Measurements from ENCODE around the gene CAMK1D.
"Not testable (repeated sequence)": the region's sequence is repeated elsewhere in the genome, so short reads cannot be mapped to it uniquely, and the experiment has no call there.

Gene CAMK1D

DNA sequence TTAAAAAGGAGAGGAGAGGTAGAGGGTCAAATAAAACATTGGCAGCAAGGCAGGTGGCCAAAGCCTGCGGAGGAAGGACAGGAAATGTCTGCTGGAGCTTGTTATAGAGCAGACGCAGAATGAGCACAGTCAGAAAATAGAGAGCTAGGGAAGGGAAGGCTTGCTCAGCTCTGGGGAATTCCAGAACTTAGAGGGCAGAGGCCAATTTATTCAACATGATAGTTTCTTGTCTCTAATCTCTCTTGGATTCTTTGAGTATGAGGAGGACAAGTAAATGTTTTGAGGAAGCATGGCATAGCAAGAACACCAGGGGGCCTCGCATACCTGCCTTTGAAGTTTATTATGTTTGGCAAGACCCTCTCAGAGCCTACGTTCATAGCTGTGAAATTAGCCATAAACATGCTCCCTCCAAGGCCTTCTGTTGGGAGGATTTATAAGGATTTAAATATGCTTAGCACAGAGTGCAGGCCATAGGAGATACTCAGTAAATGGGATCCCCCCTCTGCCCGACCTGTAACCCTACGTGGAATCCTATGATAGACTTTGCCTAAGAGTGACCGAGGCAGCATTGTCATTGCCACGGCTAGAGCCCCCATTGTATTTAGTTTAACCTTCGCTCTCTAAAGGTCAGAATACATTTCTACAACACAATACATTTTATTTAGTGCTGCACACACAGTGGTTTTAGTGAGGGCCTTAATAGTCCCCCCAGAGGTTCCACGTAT, 358.3 kb downstream of the CAMK1D start:
- DNase-seq = no peak

DNA sequence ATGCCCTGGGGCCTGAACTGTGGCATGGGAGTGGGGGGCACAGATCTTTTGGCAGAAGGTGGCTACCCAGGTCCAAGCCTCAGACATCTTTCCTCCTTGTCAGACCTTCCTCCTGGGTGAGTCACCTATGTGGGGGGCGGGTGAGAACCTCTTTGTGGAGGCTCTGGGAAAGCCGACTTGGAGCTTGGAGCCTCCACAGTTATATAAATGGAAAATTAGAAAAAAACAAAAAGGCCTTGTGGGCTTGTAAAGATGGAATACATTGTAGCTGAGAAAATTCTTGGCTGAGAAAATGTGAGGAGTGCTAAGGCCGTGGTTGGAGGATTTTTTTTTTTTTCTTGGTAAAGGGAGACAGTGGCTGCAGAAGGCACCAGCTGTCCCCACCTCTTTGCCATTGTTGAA, 359.7 kb downstream of the CAMK1D start:
- no peak for DNase-seq

DNA sequence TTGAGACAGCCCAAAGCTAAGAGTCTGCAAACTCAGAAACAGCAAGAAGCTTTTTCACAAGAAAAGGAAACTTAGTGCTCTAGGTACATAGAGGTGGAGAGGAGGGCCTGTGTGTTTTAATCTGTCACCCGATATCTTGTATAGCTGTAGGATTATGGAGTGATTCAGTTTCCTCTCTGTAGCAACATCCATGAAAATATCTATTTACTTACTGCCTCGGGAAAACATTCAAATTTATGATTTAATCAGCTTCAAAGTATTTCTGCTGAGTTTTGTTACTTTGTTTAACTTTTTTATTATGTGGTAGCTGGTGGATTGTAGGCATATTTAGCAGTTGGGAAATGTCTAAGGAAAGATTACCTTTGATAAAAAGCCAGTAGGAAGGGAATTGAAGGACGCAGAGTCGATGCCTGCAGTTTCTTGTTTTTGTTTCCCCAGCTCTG, 360.2 kb downstream of the CAMK1D start:
- no peak for DNase-seq

DNA sequence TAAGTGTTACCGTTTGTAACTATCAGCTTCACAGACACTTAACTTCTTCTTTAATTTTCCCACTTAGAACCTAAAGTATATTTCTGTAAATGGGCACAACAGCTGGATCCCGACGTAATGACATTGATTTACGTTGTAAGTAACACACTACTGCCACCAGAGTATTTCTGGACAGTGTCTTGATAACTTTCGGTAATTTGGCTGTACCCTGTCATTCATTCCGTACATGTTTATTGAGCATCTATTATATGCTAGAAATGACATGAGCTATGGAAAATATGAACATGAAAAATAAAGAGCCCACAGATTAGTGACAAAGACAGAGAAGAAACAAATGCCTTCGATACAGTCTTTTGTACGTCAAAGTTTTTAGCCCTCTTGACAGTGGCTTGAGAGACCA, 360.8 kb downstream of the CAMK1D start:
- no peak for DNase-seq

DNA sequence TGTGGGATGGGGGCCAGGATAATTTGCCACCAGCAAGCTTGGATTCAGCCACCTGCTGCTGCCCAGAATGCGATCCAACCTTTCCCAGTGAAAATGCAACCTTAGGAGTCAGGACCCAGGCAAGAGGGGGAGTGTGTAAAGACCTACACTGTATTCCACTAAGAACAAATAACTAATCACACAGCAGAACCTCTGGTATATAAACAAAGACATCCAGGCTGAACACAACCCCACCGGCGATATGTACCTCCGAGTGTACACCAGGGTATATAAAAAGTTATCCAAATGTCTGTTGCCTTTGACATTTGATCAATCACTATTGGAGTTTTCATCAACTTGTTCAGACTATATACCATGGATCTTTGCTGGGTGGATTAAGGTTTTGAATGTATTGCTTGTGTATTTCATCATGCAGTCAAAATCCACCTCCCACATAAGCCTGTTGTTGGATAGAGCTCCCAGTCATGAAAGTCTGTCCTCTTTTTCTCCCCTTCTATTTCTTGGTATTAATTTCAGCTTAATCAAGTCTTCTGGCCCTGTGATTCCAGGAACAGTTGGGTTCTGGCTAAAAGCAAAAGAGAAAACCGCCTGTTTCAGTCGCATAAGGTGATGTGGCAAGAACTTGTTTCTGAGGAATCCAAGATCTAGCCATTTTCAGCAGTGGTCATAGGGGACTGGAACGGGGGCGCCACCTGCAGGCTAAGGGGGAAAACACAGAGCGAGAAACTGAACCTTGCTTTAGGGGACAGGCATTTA, 361.4 kb downstream of the CAMK1D start:
- peak; percentile 38 for DNase-seq

DNA sequence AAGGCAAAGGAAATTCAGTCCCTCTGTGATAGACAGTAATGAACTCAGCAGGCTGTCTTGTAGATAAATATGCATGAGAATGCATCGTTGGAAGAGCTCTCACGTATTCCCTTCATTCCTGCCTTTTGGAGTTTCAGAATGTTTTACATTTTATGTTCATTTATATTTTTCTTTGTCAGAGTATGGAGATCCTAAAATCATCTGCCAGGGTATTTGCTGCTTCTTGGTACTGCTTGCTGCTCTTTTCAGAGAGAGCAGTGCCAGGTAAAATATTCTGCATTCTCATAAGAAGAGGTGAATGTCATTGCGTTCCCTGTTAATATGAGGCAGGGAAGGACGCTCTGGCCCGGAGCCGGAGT, 362.0 kb downstream of the CAMK1D start:
- DNase-seq = no peak

DNA sequence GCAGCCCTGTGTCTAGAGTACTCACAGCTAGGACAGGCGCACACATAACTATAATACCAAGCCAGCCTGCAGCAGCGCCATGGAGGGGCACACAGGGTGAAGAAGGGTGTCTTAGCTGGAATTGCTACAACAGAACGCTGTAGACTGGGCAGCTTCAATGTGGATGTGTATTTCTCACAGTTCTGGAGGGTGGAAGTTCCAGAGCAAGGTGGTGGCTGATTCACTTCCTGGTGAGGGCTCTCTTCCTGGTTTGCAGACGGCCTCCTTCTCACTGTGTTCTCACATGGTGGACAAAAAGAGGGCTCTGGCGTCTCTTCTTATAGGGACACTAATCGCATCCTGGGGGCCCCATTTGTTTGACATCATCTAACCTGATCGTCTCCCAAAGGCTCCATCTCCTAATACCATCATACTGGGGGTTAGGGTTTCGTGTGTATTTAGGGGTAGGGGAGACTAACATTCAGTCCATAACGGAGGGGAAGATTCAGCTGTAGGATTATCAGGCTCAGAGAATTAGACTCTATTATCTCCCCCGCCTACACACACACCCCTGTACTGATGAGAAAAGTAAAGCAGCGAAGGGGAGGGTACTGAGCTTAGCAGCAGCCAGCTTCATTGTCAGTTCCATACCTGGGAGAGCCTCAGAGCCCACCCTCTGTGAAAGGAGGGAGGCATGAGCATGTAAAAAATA, 363.1 kb downstream of the CAMK1D start:
- no peak for DNase-seq

DNA sequence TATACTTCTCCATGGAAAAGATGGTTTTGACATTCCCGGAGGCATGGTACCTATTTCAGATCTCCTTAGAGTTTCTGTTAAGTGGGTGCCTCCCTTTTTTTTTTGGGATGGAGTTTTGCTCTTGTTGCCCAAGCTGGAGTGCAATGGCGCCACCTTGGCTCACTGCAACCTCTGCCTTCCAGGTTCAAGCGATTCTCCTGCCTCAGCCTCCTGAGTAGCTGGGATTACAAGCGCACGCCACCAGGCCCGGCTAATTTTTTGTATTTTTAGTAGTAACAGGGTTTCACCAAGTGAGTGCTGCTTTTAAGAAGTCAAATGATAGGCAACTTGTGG, 363.6 kb downstream of the CAMK1D start:
- not testable (repeated sequence) for DNase-seq

DNA sequence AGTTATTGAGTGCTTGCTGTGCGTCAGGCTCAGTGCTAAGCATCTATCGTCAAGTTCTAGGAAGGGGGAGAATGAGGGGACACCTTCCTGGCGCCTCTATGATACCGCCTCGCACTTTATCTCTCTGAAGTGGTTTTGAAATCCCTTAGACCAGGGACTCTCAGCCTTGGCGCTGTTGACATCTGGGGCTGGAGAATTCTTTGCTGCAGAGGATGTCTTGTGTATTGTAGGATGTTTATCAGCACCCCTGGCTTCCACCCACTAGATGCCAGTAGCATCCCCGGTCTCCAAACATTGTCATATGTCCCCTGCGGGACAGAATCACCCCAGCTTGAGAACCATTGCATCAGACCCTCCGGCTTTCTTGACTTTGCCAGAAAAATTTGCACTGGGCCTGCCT, 366.7 kb downstream of the CAMK1D start:
- no peak for DNase-seq

DNA sequence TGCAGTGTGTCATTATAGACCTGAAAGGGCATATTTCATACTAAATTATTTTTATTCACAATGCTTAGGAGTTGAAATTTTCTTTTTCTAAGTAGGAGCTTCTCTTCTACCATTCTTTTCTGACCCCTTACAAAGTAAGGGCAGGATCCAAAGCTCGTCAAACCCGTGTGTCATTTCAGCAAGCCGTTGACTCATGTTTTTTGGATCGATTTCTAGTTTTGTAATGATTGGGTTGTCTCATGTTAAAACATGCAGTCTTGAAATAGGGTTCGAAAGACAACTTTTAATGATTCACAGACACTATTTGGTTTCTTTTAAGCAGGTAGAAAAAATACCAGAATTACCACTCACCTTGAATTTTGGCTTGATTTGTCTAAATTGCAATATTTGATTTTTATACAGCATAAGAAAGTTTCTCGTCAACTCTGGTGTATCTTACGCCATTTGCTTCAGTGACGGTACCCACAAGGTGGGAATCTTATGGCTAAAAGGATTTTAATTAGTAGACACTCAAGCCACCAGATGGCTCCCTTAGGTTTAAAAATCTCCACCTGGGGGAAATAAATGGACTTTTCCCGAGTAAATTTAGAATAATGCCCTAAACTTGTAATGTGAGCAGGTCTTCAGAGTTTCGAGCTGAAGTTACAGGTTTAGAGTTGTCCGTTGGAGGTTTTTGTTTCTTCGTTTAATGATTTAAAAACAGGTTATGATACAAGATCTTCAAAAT, 368.8 kb downstream of the CAMK1D start:
- no peak for DNase-seq

DNA sequence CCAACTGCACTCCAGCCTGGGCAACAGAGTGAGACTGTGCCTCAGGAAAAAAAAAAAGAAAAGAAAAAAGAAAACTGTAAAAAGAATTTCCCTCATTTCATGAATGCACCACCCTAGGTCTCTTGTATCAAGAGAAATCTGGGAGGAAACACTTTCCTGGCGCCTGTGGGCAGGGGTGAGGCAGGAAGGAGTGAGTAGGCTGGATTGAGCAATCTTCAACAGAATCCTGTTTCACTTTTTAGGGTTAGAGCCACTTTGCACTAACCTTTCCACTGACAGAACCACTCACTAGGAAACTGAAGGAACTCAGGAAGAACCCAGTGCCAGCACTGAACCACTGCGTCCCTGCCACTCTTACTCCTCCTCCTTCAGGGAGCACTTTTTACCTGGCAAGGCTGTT, 370.0 kb downstream of the CAMK1D start:
- DNase-seq = no peak

DNA sequence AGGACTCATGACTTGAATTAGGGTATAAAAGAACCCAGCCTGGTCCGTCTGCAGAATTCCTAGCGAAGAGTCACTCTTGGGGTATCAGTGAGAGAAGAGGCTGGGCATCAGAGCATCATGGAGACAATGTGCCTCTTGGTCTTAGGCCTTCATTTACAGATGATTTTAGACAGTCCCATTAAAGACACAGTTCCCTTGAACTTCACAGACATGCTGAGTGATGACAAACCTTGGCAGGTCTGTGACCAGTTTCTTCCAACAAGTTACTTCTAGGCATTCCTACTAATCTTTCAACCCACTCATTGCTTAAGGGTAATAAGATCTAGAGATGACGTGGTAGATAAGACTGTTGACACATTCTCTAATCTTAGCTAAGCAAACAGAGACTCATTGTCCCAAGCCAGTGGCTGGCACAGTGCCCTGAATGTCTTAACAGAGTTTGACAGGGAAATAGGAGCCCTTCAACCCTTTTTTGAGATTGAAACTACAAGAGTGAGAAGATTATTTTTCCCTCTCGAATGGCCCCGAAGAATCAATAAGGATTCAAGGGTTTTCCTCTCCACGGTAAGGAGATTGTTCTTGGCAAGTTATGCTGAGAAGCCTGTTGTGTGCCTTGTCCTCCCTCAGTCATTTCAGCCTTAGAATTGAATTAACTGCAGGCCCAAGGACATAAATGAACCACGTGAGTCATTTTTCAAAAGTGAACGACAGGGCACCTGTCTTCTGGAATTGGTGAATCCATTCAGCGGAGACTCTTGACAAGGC, 371.1 kb downstream of the CAMK1D start:
- no peak for DNase-seq

DNA sequence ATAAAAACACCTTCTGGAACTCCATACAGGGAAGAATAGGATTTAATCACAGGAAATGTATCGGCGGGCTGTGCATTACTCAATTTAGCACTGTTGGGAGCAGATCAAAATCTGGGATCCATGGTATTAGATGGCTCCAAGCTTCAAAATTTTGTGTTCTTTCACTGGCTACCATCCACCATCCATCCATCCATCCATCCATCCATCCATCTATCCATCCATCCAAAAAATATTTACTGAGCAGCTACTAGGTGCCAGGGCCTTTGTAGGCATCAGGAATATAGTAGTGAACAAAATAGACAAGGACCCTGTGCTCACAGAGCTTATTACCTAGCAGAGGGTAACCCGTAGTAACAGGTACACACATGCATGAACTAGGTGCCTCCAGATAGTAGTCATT, 372.0 kb downstream of the CAMK1D start:
- DNase-seq = no peak

DNA sequence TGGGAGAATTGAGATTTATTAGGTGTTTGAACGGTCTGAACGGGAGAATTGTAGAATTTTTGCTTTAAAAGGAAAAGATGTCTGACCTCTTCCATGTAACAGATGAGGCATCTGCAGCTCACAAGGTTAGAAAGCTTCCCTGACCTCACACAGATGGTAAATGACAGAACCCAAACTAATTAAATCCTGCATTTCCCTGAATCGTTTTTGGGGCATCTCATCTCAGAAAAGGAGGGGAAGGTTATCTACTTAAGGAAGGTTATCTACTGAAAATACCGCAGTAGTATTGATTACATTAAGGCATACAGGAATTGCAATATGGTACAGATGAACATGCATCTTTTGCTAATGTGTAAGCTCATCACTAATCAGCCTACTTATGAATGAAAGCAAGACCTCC, 373.9 kb downstream of the CAMK1D start:
- DNase-seq = no peak

DNA sequence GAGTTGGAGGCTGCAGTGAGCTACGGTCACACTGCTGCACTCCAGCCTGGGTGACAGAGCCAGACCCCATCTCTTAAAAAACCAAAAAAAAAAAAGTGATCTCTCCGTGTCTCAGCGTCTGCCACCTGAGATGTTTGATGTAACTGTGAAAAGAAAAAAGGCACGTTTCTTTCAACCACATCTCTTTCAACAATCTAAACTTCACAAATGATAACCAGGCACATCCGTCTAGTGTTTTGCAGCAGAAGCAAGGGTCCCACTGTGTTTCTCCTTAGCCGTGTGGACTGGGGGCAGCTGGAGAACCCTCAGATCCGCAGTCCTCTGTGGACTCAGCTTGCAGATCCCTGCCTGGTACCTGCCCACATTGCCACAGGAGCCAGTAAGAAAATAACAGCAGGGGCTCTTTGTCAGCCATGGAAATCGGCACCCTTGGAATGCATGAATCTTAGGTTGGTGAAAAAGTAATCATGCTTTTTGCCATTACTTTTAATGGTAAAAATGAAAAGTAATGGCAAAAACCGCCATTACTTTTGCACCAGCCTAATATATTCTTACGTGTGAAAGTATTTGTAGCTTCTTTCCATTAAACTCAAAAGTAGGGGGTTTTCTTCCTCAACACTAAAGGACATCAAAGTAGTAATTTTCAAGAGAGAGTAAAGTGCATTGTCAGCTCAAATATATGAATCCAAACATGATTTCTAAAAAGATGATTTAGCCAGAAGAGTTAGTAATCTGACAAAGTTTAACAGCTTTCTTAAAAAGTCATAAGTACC, 375.6 kb downstream of the CAMK1D start:
- no peak for DNase-seq

DNA sequence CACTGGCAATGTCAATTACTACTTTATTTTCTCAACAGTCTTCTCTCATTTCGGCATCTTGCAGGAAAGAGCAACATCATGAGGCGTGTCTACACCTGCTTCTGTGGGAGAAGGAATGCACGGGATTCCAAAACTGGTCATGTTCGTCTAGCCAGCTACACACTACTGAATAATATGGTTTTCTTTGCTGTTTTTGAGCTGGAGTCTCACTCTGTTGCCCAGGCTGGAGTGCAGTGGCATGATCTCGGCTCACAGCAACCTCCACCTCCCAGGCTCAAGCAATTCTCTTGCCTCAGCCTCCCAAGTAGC, 376.2 kb downstream of the CAMK1D start:
- DNase-seq = not testable (repeated sequence)

DNA sequence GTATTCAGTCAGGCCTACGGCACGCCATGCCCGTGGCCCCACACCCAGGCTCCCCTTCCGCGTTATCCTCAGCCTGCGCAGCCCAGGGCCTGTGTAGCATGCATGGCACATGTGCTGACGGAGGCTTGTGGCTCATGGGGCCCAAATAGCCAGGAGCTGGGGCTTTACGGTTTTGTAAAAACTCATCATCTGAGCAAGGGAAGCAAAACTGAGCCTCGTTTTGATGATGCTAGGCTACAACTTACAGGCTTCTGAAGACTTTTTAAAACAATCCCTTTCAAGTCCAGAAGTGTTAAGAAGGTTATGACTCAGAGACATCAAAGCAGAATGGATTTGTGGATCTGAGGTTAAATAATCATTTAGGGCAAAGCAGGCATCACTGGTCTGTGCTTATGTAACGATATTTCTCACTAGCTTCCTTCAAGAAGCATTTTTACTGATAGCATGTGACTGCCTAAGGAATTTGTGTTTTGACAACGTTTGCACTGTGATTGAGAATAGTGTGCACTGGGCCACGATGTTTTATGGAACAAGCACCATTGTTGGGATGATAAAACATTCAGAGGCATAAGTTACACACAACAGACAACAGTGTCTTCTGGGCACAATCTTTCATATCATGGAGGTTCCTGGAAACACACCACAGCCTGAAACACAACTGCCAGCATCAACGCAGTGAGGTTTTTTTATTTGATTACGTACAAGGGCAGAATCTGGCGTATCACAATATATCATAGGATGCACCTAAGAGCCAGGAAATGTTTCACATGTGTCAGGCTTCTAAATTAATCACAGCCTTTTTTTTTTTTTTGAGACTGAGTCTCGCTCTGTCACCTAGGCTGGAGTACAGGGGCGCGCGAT, 377.9 kb downstream of the CAMK1D start:
- DNase-seq = no peak

DNA sequence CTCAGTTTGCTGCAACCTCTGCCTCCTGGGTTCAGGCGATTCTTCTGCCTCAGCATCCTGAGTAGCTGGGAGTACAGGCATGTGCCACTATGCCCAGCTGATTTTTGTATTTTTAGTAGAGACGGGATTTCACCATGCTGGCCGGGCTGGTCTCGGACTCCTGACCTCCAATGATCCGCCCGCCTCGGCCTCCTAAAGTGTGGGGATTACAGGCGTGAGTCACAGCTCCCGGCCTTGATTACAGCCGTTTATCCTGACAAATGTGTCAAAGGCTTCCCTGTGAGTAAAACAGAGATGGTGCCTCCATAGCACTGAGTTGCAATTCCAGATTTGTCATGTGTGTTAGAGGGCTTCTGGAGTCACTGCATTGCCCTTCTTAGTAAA, 378.5 kb downstream of the CAMK1D start:
- DNase-seq = no peak

DNA sequence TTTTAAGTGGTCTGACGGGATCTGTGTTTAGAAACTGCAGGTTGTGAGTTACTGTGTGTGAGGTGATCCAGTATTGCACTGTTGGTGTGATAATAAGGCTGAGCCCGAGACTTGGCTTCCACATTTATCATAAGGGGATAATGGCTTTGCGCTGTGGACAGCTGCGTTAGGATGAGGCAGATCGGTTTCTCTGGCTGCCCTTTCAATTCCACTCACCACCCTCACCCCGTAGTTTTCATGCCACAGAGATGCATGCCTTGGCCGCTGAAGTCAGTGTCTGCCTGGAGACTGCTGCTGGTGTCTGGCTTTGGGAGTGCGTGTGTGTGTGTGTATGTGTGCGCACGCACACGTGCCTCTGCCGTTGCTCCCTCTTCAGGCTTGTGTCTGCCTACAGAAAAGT, 379.1 kb downstream of the CAMK1D start:
- DNase-seq = no peak

DNA sequence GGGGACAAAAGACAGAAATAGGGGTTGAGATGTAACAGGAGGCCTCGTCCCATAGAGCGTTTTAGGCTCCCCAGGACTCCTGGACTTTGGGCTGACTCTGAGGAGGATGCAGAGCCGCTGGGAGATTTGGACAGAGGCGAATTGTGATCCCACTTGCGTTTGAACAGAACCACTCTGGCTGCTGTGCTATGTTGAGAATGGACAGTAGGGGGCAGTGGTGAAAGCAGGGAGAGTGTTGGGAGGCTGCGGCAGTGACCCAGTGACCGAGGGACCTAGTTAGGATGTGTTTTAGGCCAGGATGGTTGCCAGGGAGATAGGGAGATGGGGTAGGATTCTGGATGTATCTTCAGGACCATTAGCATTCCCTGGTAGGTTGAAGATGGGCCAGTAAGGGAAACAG, 380.5 kb downstream of the CAMK1D start:
- no peak for DNase-seq

Measured in GF-D8 (cell line).